ENCODE data around the gene PDE6C.
A peak's percentile ranks its signal among the peaks of the same experiment; 100 is the strongest.

The PDE6C gene

DNA sequence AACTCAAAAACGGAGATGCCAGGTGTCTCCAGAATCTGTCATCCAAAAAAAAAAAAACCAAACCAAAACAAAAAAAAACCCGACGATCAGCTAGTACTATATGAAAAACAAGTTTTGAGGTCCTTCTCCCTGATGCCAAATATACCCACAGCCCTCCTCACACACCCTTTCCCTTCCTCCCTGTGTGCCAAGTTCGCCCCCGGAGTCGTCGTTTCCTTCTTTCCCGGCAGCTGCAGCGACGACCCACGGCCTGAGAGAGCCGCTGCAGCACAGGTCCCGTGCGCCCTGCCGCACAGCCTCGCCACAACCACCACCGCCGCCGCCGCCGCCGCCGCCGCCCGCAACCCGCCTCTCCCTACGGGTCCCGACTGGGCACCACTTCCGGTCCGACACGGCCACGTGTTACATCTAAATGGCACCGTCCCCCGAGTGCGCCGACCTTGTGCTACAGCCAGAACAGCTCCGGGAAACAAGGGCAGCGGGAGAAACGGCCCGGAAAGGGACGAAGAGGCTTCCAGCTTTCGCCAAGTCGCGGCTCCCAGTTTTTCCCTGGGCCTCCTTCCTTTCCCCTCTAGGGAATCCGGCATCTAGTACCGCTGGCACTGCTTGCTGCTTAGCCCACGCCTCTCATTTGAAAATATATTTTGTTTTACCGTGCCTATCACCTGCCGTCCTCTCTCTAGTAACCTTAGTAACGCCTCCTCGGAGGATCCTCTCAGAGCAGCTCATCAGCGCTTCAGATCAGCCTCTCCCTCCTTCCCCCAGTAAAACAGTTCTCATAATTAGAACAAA, 90.1 kb downstream of the PDE6C start, which contains the start of gene FRA10AC1:
Gene FRA10AC1, minus strand, starts transcription at position 383 of the 792 bp plus-strand sequence. CDS start 2,486 bp downstream, outside the sequence.
- peak; percentile 83 for DNase-seq (ENCODE audit: low read depth)

DNA sequence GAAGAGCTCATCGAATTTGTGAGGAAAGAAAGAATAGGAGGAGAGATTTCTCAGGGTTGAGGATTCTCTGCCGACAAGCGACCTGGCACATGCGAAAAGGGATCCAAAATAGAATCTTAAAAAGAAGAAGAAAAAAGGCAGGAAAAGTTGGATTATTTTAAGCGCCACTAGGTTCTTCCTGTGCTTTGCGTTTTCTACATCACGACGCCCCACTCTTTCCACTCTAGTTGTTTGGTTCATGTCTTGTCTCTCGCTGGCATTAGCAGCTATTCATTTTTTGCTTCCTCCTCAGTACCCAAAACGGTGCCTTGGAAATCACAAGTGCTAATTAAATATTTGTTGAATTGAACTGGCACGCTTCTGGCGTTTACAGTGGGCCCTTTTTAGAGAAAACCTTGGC, 90.7 kb downstream of the PDE6C start:
- DNase-seq (ENCODE audit: low read depth), result no peak

DNA sequence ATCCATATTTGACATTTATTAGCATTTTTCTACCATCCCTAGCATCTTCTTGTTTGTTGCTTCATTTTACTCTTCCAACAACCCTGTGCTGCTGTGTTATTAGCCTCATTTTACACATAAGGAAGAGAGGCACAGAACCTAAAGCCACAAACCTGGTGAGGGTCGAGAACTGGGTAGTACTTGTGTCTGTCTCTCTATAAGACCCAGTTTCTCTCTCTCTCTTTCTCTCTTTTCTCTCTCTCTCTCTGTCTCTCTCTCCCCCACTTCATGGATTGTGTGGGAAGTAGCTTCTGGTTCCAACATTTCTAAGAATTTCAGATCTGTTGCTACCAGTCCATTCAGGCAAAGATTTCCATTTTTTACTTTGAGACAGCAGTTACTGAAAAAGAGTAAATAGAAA, 91.5 kb downstream of the PDE6C start:
- no peak for DNase-seq (ENCODE audit: low read depth)

DNA sequence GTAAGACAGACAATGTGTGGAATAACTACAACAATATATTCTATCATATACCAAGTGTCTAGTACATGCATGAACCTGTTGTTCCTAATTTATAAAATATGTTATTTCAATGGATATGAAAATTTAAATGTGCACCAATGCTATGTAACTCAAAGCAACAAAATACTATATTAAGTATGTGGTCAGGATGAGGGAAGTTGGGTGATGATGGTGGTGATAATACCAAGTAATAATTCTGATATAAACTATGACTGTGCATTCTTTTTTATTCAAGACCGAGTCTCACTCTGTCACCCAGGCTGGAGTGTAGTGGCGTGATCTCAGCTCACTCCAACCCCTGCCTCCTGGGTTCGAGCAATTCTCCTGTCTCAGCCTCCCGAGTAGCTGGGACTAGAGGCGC, 92.1 kb downstream of the PDE6C start:
- no peak for DNase-seq (ENCODE audit: low read depth)

DNA sequence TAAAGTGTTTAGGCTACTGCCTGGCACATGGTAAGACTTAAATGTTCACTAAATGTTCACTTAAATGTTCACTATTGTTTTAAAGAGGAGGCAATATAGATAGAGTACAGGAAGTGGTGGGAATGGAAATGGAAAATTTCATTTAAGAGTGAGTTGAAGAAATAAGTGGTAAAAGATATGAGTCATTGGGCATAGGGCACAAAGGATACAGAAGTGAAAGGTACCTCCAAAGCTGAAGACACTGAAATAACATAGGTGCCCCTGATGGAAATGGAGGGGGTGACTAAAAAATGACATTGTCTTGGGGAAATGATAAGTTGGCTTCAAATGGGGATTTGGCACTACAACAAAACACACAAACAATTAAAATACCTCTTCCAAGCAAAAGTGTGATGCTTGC, 95.3 kb downstream of the PDE6C start:
- no peak for DNase-seq (ENCODE audit: low read depth)

DNA sequence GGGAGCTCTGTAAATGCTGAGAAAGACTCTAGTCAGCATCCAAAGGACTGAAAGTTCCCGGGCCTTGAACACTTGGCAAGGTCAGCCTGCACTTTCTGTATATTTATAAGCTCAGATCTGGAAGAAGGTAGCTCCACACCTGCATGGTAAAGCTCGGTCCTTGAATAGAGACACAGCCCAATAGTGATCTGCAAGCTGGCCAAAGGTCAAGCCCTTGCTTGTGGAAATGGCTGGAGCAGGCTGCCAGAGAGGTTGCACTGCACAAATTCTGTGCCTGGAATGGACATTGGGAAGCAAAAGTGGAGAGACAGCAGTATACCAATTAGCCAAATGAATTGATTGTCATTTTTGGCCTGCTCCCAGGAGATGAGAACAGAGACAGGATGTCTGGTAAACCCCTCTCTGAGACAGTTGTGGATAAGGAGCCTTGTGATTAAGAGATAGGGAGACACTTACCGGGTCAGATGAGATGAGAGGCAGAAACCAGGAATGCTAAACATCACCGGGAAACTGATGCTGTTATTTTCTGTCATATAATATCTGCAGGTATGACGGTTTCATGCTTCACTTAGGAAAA, 98.1 kb downstream of the PDE6C start:
- no peak for DNase-seq (ENCODE audit: low read depth)

DNA sequence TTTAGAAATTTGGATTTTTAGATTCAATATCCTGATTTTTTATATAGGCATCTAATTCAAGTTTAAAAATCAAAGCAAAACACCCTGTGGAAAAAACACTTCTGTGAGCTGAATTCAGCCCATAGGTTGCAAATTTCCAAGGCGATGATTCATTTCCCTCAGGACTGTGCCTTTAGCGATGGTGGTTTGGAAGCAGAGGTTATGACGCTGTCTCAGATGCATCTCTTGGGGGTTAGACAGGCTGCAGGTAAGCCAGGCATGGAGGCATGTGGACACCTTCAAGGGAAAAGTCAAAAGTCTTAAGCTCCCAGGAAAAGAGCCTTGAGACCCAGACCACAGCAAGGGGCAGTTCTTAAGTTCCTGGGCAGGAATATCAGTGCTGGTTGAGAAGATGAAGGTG, 99.6 kb downstream of the PDE6C start:
- DNase-seq (ENCODE audit: low read depth), result no peak

DNA sequence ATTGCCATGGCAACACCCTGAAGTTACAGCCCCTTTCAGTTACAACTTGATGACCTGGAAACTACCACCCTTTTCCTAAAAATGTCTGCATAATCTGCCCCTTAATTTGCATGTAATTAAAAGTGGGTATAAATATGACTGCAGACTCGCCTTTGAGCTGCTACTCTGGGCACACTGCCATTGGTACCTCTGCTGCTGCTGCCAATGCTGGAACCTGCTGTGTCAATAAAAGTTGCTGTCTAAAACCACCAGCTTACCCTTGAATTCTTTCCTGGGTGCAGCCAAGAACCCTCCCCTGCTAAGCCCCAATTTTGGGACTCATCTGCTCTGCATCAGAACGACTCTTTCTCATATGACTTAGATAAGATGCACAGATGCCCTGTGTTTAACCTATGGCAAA, 100.3 kb downstream of the PDE6C start:
- no peak for DNase-seq (ENCODE audit: low read depth)

DNA sequence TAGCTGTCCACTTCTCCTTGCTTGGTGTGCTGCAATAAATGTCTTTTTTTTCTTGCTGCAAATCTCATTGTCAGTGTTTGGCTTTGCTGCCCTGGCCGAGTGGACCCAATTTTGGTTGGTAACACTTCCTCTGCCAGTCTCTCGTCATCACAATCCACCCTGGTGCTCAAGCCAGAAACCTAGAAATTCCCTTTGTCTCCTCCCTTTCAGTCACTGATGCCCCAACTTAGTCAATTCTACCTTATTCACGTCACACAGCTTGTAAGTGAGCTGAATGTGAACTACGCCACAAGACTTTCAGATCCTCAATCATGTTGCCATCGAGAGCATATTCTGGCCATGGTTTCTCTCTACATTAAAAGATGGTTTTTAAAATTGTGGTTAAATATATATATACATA, 103.0 kb downstream of the PDE6C start:
- no peak for DNase-seq (ENCODE audit: low read depth)
